Stimulated activated CD4-positive, alpha-beta T cell treated with anti-CD3 and anti-CD28 coated beads, Interleukin-1b, Interleukin-23, amount 100 ng/mL, for 4 hours (primary cell): ENCODE measurements around the gene HS6ST1.
"Not testable (repeated sequence)": the region's sequence is repeated elsewhere in the genome, so short reads cannot be mapped to it uniquely, and the experiment has no call there.

Source experiments
- DNase-seq, 2 donors: peaks; one replicate each; pipeline ENCODE4 v3.0.0-alpha.2; 2020; ENCODE audit warnings: low read depth in 2 of 2

The HS6ST1 gene

GRCh38 chr2:128321784-128322714, 3.4 kb upstream of the HS6ST1 start:
- DNase-seq = peak; percentile 75 to 81

- DNase-seq = no peak
Observed at GRCh38 chr2:128320906-128321771, 2.5 kb upstream of the HS6ST1 start.

- no peak for DNase-seq
Observed at GRCh38 chr2:128320192-128320905, 1.7 kb upstream of the HS6ST1 start.

- no peak for DNase-seq
Observed at GRCh38 chr2:128319631-128320191, 1.0 kb upstream of the HS6ST1 start.

GRCh38 chr2:128318245-128318644, 423 bp downstream of the HS6ST1 start:
- not testable (repeated sequence) for DNase-seq

- DNase-seq = not testable (repeated sequence)
Observed at GRCh38 chr2:128317899-128318225, 806 bp downstream of the HS6ST1 start.

GRCh38 chr2:128317181-128317898, 1.3 kb downstream of the HS6ST1 start:
- DNase-seq = peak in 1 of 2 donors; percentile 32

- DNase-seq = no peak
Observed at GRCh38 chr2:128316777-128317180, 1.9 kb downstream of the HS6ST1 start.

GRCh38 chr2:128315829-128316776, 2.6 kb downstream of the HS6ST1 start:
- DNase-seq = no peak

GRCh38 chr2:128315122-128315828, 3.4 kb downstream of the HS6ST1 start:
- no peak for DNase-seq

GRCh38 chr2:128314348-128315121, 4.1 kb downstream of the HS6ST1 start:
- DNase-seq = no peak

GRCh38 chr2:128313931-128314347, 4.7 kb downstream of the HS6ST1 start:
- DNase-seq = no peak

GRCh38 chr2:128313091-128313836, 5.4 kb downstream of the HS6ST1 start:
- no peak for DNase-seq

GRCh38 chr2:128312411-128312810, 6.3 kb downstream of the HS6ST1 start:
- DNase-seq = no peak

- DNase-seq = no peak
Observed at GRCh38 chr2:128311755-128312341, 6.8 kb downstream of the HS6ST1 start.

- no peak for DNase-seq
Observed at GRCh38 chr2:128311216-128311754, 7.4 kb downstream of the HS6ST1 start.

- DNase-seq = no peak
Observed at GRCh38 chr2:128310761-128311160, 7.9 kb downstream of the HS6ST1 start.
